ENCODE results near the gene ADAMTS9. TPM values are rescaled to one million over a fixed set of nuclear protein-coding genes. Genes with fewer than 3 reads are reported as not detected.

Gene ADAMTS9
- total RNA-seq, 4 donors from 2014 or later, result 36.4 to 218 (median 99.1) TPM

GRCh38 chr3:64619216-64619615 lies 68.6 kb downstream of the ADAMTS9 start:
- no peak for TF ChIP-seq CTCF (IDR thresholded peaks at IDR 0.05; ENCODE audit: low read depth)

- TF ChIP-seq CTCF (IDR thresholded peaks at IDR 0.05; ENCODE audit: low read depth), result no peak
These were observed 70.2 kb downstream of the ADAMTS9 start for GRCh38 chr3:64617610-64618009.

GRCh38 chr3:64616953-64617352 lies 70.8 kb downstream of the ADAMTS9 start:
- TF ChIP-seq CTCF (IDR thresholded peaks at IDR 0.05; ENCODE audit: low read depth), result no peak

- no peak for TF ChIP-seq CTCF (IDR thresholded peaks at IDR 0.05; ENCODE audit: low read depth)
These were observed 74.8 kb downstream of the ADAMTS9 start for GRCh38 chr3:64612916-64613526.

- TF ChIP-seq CTCF (IDR thresholded peaks at IDR 0.05; ENCODE audit: low read depth), result no peak
These were observed 75.5 kb downstream of the ADAMTS9 start for GRCh38 chr3:64612082-64612860.

GRCh38 chr3:64608741-64609140 lies 79.1 kb downstream of the ADAMTS9 start:
- no peak for TF ChIP-seq CTCF (IDR thresholded peaks at IDR 0.05; ENCODE audit: low read depth)

- no peak for TF ChIP-seq CTCF (IDR thresholded peaks at IDR 0.05; ENCODE audit: low read depth)
These were observed 80.7 kb downstream of the ADAMTS9 start for GRCh38 chr3:64607032-64607551.

All from subcutaneous adipose tissue (tissue), 4 donors.